K562 (cell line): ENCODE data around the gene XRRA1.
"Not testable (repeated sequence)": the region's sequence is repeated elsewhere in the genome, so short reads cannot be mapped to it uniquely, and the experiment has no call there.

ENCODE experiments used
- GABPB1 ChIP-seq: sonication (generic); formaldehyde crosslinking; IDR thresholded peaks from 2 replicates; pipeline ENCODE4 v1.8.0; 2022; ENCODE audit warnings: mild to moderate bottlenecking, missing genetic modification reagents
- GTF2E2 ChIP-seq: fragments of 200-800 bp; sonication (Bioruptor generic); IDR thresholded peaks from 2 replicates; pipeline ENCODE4 v1.6.1; 2016; ENCODE audit warnings: missing genetic modification characterization, missing compliant biosample characterization
- MAFF ChIP-seq: IDR thresholded peaks from 2 replicates; pipeline ENCODE4 v1.6.1; 2012; ENCODE audit warnings: low read length, improper control_type of control experiment
- NR3C1 ChIP-seq: sonication (generic); formaldehyde crosslinking; IDR thresholded peaks from 2 replicates; pipeline ENCODE4 v1.8.1; 2022; ENCODE audit warnings: missing genetic modification reagents
- POLR2A ChIP-seq: fragments of 450-650 bp; conservative IDR thresholded peaks from 2 replicates; pipeline ENCODE4 v1.6.1; 2016
- RBM39 ChIP-seq: fragments of 200-400 bp; formaldehyde crosslinking; optimal IDR thresholded peaks from 2 replicates; pipeline ENCODE3; 2018; ENCODE audit warnings: low read depth, low read length
- SMAD1 ChIP-seq: fragments of 150-350 bp; IDR thresholded peaks from 2 replicates; pipeline ENCODE4 v1.6.1; 2014; ENCODE audit warnings: low read length, low read depth; ENCODE audit not compliant: partially characterized antibody
- TBP ChIP-seq: optimal IDR thresholded peaks from 2 replicates; pipeline ENCODE3; 2011; ENCODE audit warnings: low read depth, low read length, improper control_type of control experiment
- TF ChIP-seq, protein P1 (sequence below): fragments of 450-650 bp; IDR thresholded peaks from 2 replicates; pipeline ENCODE4 v1.6.1; 2017; ENCODE audit warnings: antibody characterized with exemption
- TF ChIP-seq, protein P2 (sequence below): sonication (generic); formaldehyde crosslinking; IDR thresholded peaks from 2 replicates; pipeline ENCODE4 v1.9.0; 2022; ENCODE audit warnings: mild to moderate bottlenecking, missing genetic modification reagents
- TF ChIP-seq, protein P3 (sequence below): sonication (generic); formaldehyde crosslinking; IDR thresholded peaks from 2 replicates; pipeline ENCODE4 v1.8.0; 2022; ENCODE audit warnings: missing genetic modification reagents, mild to moderate bottlenecking, borderline replicate concordance
- TF ChIP-seq, protein P4 (sequence below), 3 experiments: IDR thresholded peaks in 2 of 3; conservative IDR thresholded peaks in 1 of 3; 2 replicates each; pipeline ENCODE4 v1.5.1; 2011 to 2012; ENCODE audit warnings: low read length in 3 of 3, mild to moderate bottlenecking in 3 of 3, control low read depth in 2 of 3, improper control_type of control experiment in 1 of 3, inconsistent platforms in 1 of 3, low read depth in 1 of 3, mixed read lengths in 1 of 3, moderate library complexity in 1 of 3; ENCODE audit not compliant: insufficient read depth in 2 of 3

DNA sequence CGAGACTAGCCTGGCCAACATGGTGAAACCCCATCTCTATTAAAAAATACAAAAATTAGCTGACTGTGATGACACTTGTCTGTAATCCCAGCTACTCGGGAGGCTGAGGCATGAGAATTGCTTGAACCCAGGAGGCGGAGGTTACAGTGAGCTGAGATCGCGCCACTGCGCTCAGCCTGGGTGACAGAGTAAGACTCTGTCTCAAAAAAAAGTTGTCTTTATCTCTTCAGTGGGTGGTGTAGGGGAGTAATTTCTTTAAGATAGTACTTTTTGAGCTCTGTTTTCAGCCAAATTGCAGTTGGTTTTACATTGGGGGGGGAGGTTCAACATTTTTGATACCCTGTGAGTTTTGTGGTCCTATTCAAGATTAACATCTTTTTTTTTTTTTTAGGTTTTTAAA is 11.2 kb upstream of the XRRA1 start:
- TF ChIP-seq TBP; NR3C1; POLR2A; MAFF; SMAD1; RBM39; GTF2E2 (tag); GABPB1 (CRISPR knock-in tag): not testable (repeated sequence)
- TF ChIP-seq, protein P1, sequence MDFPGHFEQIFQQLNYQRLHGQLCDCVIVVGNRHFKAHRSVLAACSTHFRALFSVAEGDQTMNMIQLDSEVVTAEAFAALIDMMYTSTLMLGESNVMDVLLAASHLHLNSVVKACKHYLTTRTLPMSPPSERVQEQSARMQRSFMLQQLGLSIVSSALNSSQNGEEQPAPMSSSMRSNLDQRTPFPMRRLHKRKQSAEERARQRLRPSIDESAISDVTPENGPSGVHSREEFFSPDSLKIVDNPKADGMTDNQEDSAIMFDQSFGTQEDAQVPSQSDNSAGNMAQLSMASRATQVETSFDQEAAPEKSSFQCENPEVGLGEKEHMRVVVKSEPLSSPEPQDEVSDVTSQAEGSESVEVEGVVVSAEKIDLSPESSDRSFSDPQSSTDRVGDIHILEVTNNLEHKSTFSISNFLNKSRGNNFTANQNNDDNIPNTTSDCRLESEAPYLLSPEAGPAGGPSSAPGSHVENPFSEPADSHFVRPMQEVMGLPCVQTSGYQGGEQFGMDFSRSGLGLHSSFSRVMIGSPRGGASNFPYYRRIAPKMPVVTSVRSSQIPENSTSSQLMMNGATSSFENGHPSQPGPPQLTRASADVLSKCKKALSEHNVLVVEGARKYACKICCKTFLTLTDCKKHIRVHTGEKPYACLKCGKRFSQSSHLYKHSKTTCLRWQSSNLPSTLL, result not testable (repeated sequence)
- TF ChIP-seq, protein P2, sequence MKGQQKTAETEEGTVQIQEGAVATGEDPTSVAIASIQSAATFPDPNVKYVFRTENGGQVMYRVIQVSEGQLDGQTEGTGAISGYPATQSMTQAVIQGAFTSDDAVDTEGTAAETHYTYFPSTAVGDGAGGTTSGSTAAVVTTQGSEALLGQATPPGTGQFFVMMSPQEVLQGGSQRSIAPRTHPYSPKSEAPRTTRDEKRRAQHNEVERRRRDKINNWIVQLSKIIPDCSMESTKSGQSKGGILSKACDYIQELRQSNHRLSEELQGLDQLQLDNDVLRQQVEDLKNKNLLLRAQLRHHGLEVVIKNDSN (CRISPR knock-in tag), result not testable (repeated sequence)
- TF ChIP-seq, protein P3, sequence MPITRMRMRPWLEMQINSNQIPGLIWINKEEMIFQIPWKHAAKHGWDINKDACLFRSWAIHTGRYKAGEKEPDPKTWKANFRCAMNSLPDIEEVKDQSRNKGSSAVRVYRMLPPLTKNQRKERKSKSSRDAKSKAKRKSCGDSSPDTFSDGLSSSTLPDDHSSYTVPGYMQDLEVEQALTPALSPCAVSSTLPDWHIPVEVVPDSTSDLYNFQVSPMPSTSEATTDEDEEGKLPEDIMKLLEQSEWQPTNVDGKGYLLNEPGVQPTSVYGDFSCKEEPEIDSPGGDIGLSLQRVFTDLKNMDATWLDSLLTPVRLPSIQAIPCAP, result not testable (repeated sequence)
- TF ChIP-seq, protein P4, sequence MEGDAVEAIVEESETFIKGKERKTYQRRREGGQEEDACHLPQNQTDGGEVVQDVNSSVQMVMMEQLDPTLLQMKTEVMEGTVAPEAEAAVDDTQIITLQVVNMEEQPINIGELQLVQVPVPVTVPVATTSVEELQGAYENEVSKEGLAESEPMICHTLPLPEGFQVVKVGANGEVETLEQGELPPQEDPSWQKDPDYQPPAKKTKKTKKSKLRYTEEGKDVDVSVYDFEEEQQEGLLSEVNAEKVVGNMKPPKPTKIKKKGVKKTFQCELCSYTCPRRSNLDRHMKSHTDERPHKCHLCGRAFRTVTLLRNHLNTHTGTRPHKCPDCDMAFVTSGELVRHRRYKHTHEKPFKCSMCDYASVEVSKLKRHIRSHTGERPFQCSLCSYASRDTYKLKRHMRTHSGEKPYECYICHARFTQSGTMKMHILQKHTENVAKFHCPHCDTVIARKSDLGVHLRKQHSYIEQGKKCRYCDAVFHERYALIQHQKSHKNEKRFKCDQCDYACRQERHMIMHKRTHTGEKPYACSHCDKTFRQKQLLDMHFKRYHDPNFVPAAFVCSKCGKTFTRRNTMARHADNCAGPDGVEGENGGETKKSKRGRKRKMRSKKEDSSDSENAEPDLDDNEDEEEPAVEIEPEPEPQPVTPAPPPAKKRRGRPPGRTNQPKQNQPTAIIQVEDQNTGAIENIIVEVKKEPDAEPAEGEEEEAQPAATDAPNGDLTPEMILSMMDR (IDR thresholded peaks at IDR 0.05 in 2 of 3, conservative IDR thresholded peaks at IDR 0.05 in 1 of 3; ENCODE audit: insufficient read depth in 2 of 3, low read depth in 1 of 3, low read length in 3 of 3), result not testable (repeated sequence)
